ENCODE data around the gene ARHGEF35.
"Not testable (repeated sequence)": the region's sequence is repeated elsewhere in the genome, so short reads cannot be mapped to it uniquely, and the experiment has no call there.

- TF ChIP-seq PATZ1 (CRISPR knock-in tag; IDR thresholded peaks at IDR 0.05; ENCODE audit: borderline replicate concordance): not testable (repeated sequence)
- TF ChIP-seq, protein P1, sequence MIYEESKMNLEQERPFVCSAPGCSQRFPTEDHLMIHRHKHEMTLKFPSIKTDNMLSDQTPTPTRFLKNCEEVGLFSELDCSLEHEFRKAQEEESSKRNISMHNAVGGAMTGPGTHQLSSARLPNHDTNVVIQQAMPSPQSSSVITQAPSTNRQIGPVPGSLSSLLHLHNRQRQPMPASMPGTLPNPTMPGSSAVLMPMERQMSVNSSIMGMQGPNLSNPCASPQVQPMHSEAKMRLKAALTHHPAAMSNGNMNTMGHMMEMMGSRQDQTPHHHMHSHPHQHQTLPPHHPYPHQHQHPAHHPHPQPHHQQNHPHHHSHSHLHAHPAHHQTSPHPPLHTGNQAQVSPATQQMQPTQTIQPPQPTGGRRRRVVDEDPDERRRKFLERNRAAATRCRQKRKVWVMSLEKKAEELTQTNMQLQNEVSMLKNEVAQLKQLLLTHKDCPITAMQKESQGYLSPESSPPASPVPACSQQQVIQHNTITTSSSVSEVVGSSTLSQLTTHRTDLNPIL (CRISPR knock-in tag; IDR thresholded peaks at IDR 0.05; ENCODE audit: low read depth): not testable (repeated sequence)
Observed at GRCh38 chr7:144218581-144218980, 22.9 kb upstream of the ARHGEF35 start.

Data from SK-N-SH treated with all-trans-retinoic acid at 6 μM for 48 hours (cell line).